Glomerular visceral epithelial cell (primary cell): ENCODE data around the gene LHX1.

Experiments used
- DNase-seq: peaks from one replicate; pipeline ENCODE4 v3.0.0-alpha.2; 2016; ENCODE audit errors: extremely low spot score

Gene LHX1

GRCh38 chr17:36972186-36972700 lies 35.0 kb downstream of the LHX1 start:
- DNase-seq, result peak; percentile 65

- no peak for DNase-seq
Observed at GRCh38 chr17:36972905-36973304, 35.6 kb downstream of the LHX1 start.

GRCh38 chr17:36975922-36976515 lies 38.7 kb downstream of the LHX1 start:
- no peak for DNase-seq

- DNase-seq, result no peak
Observed at GRCh38 chr17:36977066-36977465, 39.8 kb downstream of the LHX1 start.

- no peak for DNase-seq
Observed at GRCh38 chr17:36977568-36977967, 40.3 kb downstream of the LHX1 start.

GRCh38 chr17:36978810-36979564 lies 41.7 kb downstream of the LHX1 start:
- DNase-seq, result no peak

GRCh38 chr17:36979565-36979941 lies 42.3 kb downstream of the LHX1 start:
- DNase-seq, result no peak

GRCh38 chr17:36980280-36980761 lies 43.0 kb downstream of the LHX1 start:
- no peak for DNase-seq

GRCh38 chr17:36983618-36984017 lies 46.3 kb downstream of the LHX1 start:
- no peak for DNase-seq

- no peak for DNase-seq
Observed at GRCh38 chr17:36989173-36989572, 51.9 kb downstream of the LHX1 start.

GRCh38 chr17:36992701-36993100 lies 55.4 kb downstream of the LHX1 start:
- no peak for DNase-seq

GRCh38 chr17:36993227-36993626 lies 56.0 kb downstream of the LHX1 start:
- DNase-seq, result no peak
